ENCODE measurements around the gene PPIL1.

DNA sequence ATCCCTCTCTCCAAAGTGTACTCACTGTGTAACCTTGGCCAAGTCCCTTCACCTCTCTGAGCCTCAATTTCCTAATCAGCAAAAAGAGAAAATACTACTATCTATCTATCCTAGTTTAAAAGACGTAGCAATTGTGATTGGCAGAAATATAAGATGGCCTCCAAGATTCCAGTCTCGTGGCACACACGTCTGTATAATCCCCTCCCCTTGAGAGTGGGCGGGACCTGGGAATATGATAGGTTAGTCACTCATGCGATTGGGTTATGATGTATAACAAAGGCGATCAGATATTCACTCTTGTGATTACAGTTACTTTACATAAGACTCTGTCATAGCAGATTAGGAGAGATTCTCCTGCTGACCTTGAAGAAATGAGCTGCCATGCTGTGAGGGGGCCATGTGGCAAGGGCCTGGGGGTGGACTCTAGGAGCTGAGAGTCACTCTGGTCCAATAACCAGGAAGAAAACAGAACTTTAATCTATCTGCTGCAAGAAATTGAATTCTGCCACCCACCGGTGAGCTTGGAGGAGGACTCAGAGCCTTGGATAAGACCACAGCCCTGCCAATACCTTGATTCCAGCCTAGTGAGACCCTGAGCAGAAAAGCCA, 41.3 kb downstream of the PPIL1 start:
- no peak for TF ChIP-seq NFE2L2 (IDR thresholded peaks at IDR 0.05; ENCODE audit: low read depth, low read length)
- TF ChIP-seq, protein P1, sequence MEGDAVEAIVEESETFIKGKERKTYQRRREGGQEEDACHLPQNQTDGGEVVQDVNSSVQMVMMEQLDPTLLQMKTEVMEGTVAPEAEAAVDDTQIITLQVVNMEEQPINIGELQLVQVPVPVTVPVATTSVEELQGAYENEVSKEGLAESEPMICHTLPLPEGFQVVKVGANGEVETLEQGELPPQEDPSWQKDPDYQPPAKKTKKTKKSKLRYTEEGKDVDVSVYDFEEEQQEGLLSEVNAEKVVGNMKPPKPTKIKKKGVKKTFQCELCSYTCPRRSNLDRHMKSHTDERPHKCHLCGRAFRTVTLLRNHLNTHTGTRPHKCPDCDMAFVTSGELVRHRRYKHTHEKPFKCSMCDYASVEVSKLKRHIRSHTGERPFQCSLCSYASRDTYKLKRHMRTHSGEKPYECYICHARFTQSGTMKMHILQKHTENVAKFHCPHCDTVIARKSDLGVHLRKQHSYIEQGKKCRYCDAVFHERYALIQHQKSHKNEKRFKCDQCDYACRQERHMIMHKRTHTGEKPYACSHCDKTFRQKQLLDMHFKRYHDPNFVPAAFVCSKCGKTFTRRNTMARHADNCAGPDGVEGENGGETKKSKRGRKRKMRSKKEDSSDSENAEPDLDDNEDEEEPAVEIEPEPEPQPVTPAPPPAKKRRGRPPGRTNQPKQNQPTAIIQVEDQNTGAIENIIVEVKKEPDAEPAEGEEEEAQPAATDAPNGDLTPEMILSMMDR (conservative IDR thresholded peaks at IDR 0.05; ENCODE audit: low read depth, low read length), result no peak
- TF ChIP-seq POLR2A (IDR thresholded peaks at IDR 0.05; ENCODE audit: low read depth, low read length), result no peak
- TF ChIP-seq RCOR1 (IDR thresholded peaks at IDR 0.05; ENCODE audit: insufficient replicate concordance, low read length), result no peak
- no peak for TF ChIP-seq BHLHE40 (IDR thresholded peaks at IDR 0.05; ENCODE audit: low read depth, low read length)
- no peak for TF ChIP-seq MAFK (IDR thresholded peaks at IDR 0.05; ENCODE audit: low read depth, low read length)
- TF ChIP-seq CHD1 (IDR thresholded peaks at IDR 0.05; ENCODE audit: low read depth, low read length), result no peak
- TF ChIP-seq MXI1 (IDR thresholded peaks at IDR 0.05; ENCODE audit: borderline replicate concordance, low read depth, low read length), result no peak
- no peak for TF ChIP-seq RAD21 (IDR thresholded peaks at IDR 0.05; ENCODE audit: low read length)
- no peak for TF ChIP-seq CEBPB (IDR thresholded peaks at IDR 0.05; ENCODE audit: low read depth, low read length)
- TF ChIP-seq, protein P2, sequence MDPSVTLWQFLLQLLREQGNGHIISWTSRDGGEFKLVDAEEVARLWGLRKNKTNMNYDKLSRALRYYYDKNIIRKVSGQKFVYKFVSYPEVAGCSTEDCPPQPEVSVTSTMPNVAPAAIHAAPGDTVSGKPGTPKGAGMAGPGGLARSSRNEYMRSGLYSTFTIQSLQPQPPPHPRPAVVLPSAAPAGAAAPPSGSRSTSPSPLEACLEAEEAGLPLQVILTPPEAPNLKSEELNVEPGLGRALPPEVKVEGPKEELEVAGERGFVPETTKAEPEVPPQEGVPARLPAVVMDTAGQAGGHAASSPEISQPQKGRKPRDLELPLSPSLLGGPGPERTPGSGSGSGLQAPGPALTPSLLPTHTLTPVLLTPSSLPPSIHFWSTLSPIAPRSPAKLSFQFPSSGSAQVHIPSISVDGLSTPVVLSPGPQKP (IDR thresholded peaks at IDR 0.05; ENCODE audit: borderline replicate concordance, low read depth, low read length), result no peak
- TF ChIP-seq FOS (IDR thresholded peaks at IDR 0.05; ENCODE audit: low read depth, low read length), result no peak
- no peak for TF ChIP-seq MAZ (IDR thresholded peaks at IDR 0.05; ENCODE audit: borderline replicate concordance, low read depth, low read length)
- TF ChIP-seq SMC3 (IDR thresholded peaks at IDR 0.05; ENCODE audit: low read depth, low read length), result no peak

All from IMR-90 (cell line).